Measurements from ENCODE around the gene MIER3. TPM values are rescaled to one million over a fixed set of nuclear protein-coding genes. Genes with fewer than 3 reads are reported as not detected.

MIER3 gene
- total RNA-seq, 1 experiment from 2014 or later: 44.8 TPM

GRCh38 chr5:56963246-56963645 lies 11.3 kb upstream of the MIER3 start:
- Mint-ChIP-seq H3K27ac (no peak overlapping the region), H3K4me3 (no peak overlapping the region), H3K9me3 (no peaks in the 10 kb centered on the region), H3K4me1 (no peaks in the 10 kb centered on the region), H3K27me3 (ENCODE audit: low read depth) (peaks cover 2% of the 10 kb centered on the region; the same call in 1 of the 2 replicates), H3K36me3 (ENCODE audit: insufficient read depth in 1 of 3, low read depth in 3 of 3) (no peaks in the 10 kb centered on the region)
- no peaks in the 10 kb centered on the region for H3K23me2 ChIP-seq (ENCODE audit: insufficient read length, low read depth, low read length, poor library complexity, severe bottlenecking)
- H3K9ac ChIP-seq (ENCODE audit: extremely low read depth, insufficient read length, low read length): no peak overlapping the region
- H2BK12ac ChIP-seq (ENCODE audit: insufficient read length, low read depth, low read length): no peak overlapping the region
- H4K5ac ChIP-seq (ENCODE audit: insufficient read length, low read depth, low read length): no peak overlapping the region
- no peak for TF ChIP-seq CTCF (conservative IDR thresholded peaks at IDR 0.05)
- H4K8ac ChIP-seq (replicated peaks; ENCODE audit: insufficient read length, low read depth, low read length): no peak overlapping the region
- H3T11ph ChIP-seq (ENCODE audit: low read length): no peak overlapping the region
- DNase-seq: no peak
- H3K27ac ChIP-seq (ENCODE audit: insufficient read length, low read depth, low read length): no peak overlapping the region
- H3K14ac ChIP-seq (ENCODE audit: insufficient read depth, low read length): no peak overlapping the region
- no peaks in the 10 kb centered on the region for H3K79me2 ChIP-seq (ENCODE audit: insufficient read depth, low read length)
- H3K4me1 ChIP-seq (ENCODE audit: insufficient read depth, low read length): no peaks in the 10 kb centered on the region
- H2BK120ac ChIP-seq (ENCODE audit: low read depth, low read length, poor library complexity, severe bottlenecking): no peak overlapping the region
- H4K20me1 ChIP-seq (ENCODE audit: control insufficient read depth, insufficient read depth, insufficient read length): no peaks in the 10 kb centered on the region
- H4K91ac ChIP-seq (ENCODE audit: insufficient read length, low read depth, low read length): no peak overlapping the region
- H2AFZ ChIP-seq (ENCODE audit: low read length): no peak overlapping the region
- H2AK5ac ChIP-seq (ENCODE audit: insufficient read length, low read length): no peak overlapping the region
- no peak overlapping the region for H3K18ac ChIP-seq (ENCODE audit: insufficient read length, low read depth, low read length)
- no peak overlapping the region for H2BK20ac ChIP-seq (ENCODE audit: low read depth, low read length, poor library complexity, severe bottlenecking)
- H3K4ac ChIP-seq (ENCODE audit: low read depth, low read length): no peak overlapping the region
- H2BK15ac ChIP-seq (ENCODE audit: low read depth, low read length): no peak overlapping the region
- no peak overlapping the region for H3K4me2 ChIP-seq (ENCODE audit: insufficient read depth, insufficient read length, low read length)
- no peak overlapping the region for H3K23ac ChIP-seq (ENCODE audit: insufficient read length, low read depth, low read length)
- no peaks in the 10 kb centered on the region for H3K27me3 ChIP-seq (ENCODE audit: insufficient read depth, low read length)
- no CpG with 5 or more reads among the region's 5 CpGs for WGBS (ENCODE audit: extremely low coverage, insufficient read length, low lambda C conversion rate)
- H3K9me3 ChIP-seq (ENCODE audit: control insufficient read depth, low read depth, low read length): no peaks in the 10 kb centered on the region
- no peaks in the 10 kb centered on the region for H3K79me1 ChIP-seq (ENCODE audit: insufficient read depth, low read depth, low read length, poor library complexity, severe bottlenecking)
- H2BK5ac ChIP-seq (ENCODE audit: insufficient read length, low read length): no peak overlapping the region
- H3K56ac ChIP-seq (ENCODE audit: insufficient read length, low read depth, low read length): no peak overlapping the region

Measured in H9 (cell line).